Activated naive CD8-positive, alpha-beta T cell treated with anti-CD3 and anti-CD28 coated beads for 36 hours (primary cell): ENCODE measurements around the gene TMC6. TPM values are rescaled to one million over a fixed set of nuclear protein-coding genes. Genes with fewer than 3 reads are reported as not detected.

Source experiments
- DNase-seq: peaks from one replicate; pipeline ENCODE4 v3.0.0; 2021
- H3K27ac Mint-ChIP-seq: one replicate; pipeline ENCODE4 v1.8.0; 2022; ENCODE audit warnings: mild to moderate bottlenecking, moderate library complexity, mixed read lengths
- H3K27me3 Mint-ChIP-seq: one replicate; pipeline ENCODE4 v1.8.0; 2022; ENCODE audit warnings: mild to moderate bottlenecking, mixed read lengths
- H3K36me3 Mint-ChIP-seq: one replicate; pipeline ENCODE4 v1.8.0; 2021; ENCODE audit warnings: mild to moderate bottlenecking, mixed read lengths
- H3K4me1 Mint-ChIP-seq: one replicate; pipeline ENCODE4 v1.8.0; 2021; ENCODE audit warnings: mixed read lengths
- H3K4me3 Mint-ChIP-seq: one replicate; pipeline ENCODE4 v1.8.0; 2022; ENCODE audit warnings: mild to moderate bottlenecking, moderate library complexity, mixed read lengths
- H3K9me3 Mint-ChIP-seq: one replicate; pipeline ENCODE4 v1.8.0; 2022; ENCODE audit warnings: mixed read lengths
- total RNA-seq, 2 experiments: library from RNA; stranded (reverse); gene quantifications; one replicate each; pipeline ENCODE4 v1.2.3, GENCODE V29; 2021

Gene TMC6
- total RNA-seq, 2 experiments from 2014 or later, result 119 to 125 TPM

DNA sequence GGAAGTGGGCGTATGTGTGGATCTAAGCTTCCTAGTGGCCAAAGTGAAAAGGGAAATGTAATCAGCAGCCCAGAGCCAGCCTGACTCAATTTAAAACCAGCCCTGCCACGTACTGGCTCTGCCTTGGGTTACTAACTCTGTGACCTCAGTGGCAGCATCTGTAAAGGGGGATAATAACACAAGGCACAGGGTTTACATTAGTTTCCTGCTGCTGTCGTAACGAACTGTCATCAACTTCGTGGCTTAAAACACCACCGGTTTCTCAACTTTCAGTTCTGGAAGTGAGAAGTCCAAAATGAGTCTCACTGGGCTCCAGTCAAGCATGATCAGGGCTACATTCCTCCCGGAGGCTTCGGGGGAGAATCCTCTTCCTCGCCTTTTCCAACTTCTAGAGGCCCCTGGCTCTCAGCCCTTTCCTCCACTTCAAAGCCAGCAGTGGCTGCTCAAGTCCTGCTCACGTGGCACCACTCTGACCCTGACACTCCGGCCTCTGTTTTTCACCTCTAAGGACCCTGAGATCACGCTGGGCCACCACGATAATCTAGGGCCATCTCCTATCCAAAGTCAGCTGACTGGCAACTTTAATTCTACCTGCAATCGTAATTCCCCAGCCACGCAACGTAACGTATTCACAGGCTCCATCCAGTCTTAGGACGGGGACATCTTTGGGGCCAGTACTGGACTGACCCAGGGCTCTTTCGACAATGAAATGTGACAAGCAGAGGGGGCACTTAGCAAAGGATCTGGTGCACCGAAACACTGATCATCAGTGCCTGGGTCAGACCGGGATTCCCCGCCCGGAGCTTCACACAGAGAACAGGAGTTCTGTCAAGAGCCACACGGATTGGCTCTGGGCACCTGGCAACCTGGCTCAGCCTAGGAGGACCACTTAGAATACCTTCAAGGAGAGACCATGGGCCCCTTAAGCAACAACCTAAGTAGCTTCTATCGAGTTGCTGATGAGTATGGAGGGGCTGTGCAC, 14.5 kb downstream of the TMC6 start:
- Mint-ChIP-seq H3K36me3 (peaks cover 29% of the 10 kb centered on the region), H3K27ac (peak overlapping the region; percentile 80), H3K4me3 (no peak overlapping the region), H3K4me1 (peaks cover 37% of the 10 kb centered on the region), H3K9me3 (no peaks in the 10 kb centered on the region), H3K27me3 (no peaks in the 10 kb centered on the region)
- DNase-seq, result peak; percentile 45

DNA sequence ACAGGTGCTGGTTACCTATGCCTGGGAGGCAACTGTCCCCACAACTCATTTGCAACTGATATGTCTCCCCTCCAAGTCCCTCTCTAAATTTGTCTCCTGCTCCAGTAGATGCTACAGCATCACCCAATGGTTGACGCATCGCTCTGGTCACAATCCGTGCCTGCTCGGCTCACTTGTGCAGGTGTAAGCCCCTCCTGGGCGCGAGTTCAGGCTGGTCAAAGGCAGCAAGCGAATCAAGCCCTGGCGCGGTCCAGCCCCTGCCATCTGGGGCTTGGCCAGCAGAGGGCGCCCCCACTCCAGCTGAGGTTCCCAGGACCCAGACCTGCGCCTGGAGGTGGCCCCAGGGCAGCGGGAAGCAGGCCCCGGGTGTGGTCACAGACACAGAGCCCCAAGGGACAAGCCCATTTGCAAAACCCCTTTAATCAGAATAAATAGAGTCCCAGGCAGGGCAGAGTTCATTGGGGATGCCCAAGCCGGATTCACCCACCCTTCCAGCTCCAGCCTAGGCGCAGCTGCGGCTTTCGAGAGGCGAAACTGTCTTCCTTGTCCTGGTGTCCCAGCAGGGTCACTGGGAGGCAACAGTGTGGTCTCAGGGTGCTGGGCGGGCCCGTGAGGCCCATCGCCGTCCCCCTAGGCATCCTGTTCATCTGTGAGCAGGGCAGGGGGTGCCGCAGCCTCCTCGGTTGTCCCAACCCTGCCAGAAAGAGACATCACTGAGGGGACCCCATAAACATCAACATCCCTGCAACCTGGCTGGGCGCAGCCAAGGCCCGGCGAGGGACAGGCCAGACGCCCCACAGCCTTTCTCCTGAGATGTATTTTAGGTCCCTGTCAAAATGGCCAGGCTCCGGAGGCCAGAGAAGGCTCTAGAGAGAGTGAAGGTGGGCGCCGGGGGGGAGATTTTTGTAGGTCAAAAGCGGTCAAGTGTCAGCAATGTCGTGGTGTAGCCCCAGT, 15.8 kb downstream of the TMC6 start:
- peaks cover 35% of the 10 kb centered on the region for H3K4me1 Mint-ChIP-seq
- H3K4me3 Mint-ChIP-seq, result peak overlapping the region; percentile 57
- H3K27ac Mint-ChIP-seq, result peak overlapping the region; percentile 61
- H3K9me3 Mint-ChIP-seq, result no peaks in the 10 kb centered on the region
- peak; percentile 78 for DNase-seq
- H3K27me3 Mint-ChIP-seq, result no peaks in the 10 kb centered on the region
- peaks cover 28% of the 10 kb centered on the region for H3K36me3 Mint-ChIP-seq

DNA sequence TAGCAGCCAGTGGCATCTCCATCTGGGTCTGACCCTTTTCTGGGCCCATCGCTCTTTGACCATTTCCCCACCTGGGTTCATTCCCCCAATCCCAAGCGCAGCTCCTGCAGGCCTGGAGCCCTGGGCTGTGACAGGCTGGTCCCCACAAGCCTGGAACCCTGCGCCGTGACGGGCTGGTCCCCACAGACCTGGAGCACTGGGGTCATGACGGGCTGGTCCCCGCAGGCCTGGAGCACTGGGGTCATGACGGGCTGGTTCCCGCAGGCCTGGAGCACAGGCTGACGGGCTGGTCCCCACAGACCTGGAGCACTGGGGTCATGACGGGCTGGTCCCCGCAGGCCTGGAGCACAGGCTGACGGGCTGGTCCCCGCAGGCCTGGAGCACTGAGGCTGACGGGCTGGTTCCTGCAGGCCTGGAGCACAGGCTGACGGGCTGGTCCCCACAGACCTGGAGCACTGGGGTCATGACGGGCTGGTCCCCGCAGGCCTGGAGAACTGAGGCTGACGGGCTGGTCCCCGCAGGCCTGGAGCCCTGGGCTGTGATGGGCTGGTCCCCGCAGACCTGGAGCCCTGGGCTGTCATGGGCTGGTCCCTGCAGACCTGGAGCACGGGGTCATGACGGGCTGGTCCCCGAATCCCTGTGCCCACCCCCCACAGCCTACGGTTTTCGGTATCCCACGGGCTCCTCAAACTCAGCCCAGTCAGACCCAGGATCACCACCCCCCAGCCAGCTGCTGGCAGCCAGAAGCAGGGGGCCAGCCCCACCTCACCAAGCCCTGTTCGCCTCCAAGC, 16.6 kb downstream of the TMC6 start:
- Mint-ChIP-seq H3K9me3 (no peaks in the 10 kb centered on the region), H3K36me3 (peaks cover 23% of the 10 kb centered on the region), H3K4me1 (peaks cover 40% of the 10 kb centered on the region), H3K27ac (no peak overlapping the region), H3K27me3 (no peaks in the 10 kb centered on the region), H3K4me3 (no peak overlapping the region)
- no peak for DNase-seq

DNA sequence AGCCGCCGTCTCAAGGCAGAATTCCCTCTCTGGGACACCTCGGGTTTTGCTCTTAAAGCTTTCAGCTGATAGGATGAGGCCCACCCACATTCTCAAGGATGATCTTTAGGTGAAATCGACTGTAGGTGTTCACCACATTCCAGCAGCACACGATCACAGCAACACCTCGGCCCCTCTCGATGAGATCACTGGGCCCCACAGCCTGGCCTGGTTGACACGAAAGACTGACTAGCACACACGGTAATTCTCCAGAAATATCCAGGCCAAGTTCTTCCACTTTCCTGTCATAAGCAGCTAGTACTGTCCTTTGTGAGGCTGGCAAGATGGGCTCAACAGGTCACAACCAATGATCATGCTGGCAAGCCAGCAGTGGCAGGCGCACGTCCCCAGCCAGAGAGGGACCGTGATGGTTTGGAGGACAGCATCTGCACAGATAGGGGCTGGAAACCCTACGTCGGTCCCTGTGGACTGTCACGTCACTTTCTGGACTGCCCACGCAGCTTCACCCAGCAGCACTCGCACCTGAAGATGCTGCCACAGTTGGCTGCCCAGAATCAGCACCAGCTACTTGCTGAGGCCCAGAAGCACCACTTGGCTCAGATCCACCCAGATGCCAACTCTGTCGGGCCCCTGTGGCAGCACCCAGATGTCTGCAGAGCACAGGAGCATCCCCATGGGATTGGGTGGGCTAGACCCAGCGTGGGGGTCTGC, 17.4 kb downstream of the TMC6 start:
- no peaks in the 10 kb centered on the region for H3K27me3 Mint-ChIP-seq

DNA sequence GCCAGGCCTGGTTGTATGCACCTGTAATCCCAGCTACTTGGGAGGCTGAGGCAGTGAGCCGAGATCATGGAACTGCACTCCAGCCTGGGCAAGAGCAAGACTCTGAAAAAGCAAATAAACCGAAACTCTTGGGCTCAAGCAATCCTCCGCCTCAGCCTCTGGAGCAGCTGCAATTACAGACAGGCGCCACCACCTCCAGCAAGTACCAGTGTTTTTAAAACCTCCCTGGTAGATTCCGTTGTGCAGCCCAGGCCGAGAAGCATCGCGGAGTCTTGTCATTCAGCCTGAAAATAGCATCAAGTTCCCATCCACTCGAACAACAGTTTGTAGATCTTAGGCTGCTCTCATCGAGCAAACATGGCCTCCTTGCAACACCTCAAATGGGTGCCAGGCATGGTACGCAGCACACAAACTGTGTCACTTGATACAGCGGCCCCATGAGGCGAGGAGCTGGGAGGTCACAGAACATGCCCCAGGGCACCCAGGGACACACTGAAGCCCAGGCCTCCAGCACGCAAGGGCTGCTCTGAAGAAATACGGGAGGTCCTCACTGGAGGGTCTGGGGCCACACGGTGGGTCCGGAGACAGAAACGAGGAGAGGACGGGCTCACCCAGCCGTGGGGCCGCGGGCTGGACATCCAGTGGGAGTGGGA, 18.1 kb downstream of the TMC6 start:
- no peaks in the 10 kb centered on the region for H3K9me3 Mint-ChIP-seq
- peaks cover 21% of the 10 kb centered on the region for H3K36me3 Mint-ChIP-seq
- H3K4me3 Mint-ChIP-seq, result no peak overlapping the region
- peaks cover 41% of the 10 kb centered on the region for H3K4me1 Mint-ChIP-seq
- peak overlapping the region; percentile 43 for H3K27ac Mint-ChIP-seq
- H3K27me3 Mint-ChIP-seq, result no peaks in the 10 kb centered on the region
- no peak for DNase-seq

More for the DNA sequence above, 17.4 kb downstream of the TMC6 start:
- Mint-ChIP-seq H3K27ac (peak overlapping the region; percentile 43), H3K4me1 (peaks cover 41% of the 10 kb centered on the region), H3K9me3 (no peaks in the 10 kb centered on the region), H3K36me3 (peaks cover 21% of the 10 kb centered on the region), H3K4me3 (no peak overlapping the region)
- DNase-seq, result no peak

DNA sequence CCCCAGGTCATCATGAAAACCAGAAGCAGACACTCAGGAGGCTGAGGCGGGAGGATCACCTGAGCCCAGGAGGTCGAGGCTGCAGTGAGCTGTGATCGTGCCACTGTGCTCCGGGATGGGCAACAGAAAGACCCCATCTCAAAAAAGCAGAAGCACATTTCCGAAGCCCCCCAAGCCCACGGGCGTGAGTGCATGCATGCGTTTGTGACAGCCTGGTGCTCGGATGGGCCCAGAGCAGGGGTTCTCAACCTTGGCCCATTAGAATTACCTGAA, 19.1 kb downstream of the TMC6 start:
- DNase-seq, result no peak
- peaks cover 36% of the 10 kb centered on the region for H3K4me1 Mint-ChIP-seq
- H3K4me3 Mint-ChIP-seq, result no peak overlapping the region
- H3K27me3 Mint-ChIP-seq, result no peaks in the 10 kb centered on the region
- peaks cover 16% of the 10 kb centered on the region for H3K36me3 Mint-ChIP-seq
- H3K9me3 Mint-ChIP-seq, result no peaks in the 10 kb centered on the region
- no peak overlapping the region for H3K27ac Mint-ChIP-seq

DNA sequence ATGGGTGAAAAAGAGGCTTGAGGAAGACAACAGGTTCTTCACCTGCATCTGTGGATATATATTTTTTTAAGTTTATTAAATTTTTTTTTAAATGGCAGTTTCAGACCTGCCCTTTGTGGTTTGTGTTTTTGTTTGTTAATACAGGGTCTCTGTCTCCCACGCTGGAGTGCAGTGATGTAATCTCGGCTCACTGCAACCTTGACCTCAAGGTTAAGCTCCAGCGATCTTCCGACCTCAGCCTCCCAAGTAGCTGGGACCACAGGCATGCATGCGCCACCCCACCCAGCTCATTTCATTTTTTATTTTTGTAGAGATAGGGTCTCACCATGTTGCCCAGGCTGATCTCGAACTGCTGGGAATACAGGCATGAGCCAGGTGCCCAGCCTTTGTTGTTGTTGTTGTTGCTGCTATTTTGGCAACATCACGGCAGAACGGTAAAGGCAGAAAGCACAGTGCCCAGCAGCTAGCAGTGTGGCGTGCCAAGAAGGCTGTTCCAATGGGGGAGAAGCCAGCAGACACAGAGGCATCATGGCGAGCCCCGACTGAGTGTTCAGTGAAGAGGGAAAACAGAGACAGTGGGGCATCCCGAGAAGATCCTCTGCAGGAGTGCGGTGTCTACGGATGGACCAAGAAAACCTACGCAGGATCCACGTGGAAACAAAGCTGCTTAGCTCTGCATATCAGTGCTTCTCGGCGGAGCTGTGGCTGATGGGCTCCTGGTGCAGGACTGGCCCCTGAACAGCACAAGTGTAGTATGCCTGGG, 19.6 kb downstream of the TMC6 start:
- DNase-seq, result no peak
- H3K27ac Mint-ChIP-seq, result no peak overlapping the region
- H3K9me3 Mint-ChIP-seq, result no peaks in the 10 kb centered on the region
- no peak overlapping the region for H3K4me3 Mint-ChIP-seq
- H3K36me3 Mint-ChIP-seq, result peaks cover 11% of the 10 kb centered on the region
- peaks cover 31% of the 10 kb centered on the region for H3K4me1 Mint-ChIP-seq
- no peaks in the 10 kb centered on the region for H3K27me3 Mint-ChIP-seq

DNA sequence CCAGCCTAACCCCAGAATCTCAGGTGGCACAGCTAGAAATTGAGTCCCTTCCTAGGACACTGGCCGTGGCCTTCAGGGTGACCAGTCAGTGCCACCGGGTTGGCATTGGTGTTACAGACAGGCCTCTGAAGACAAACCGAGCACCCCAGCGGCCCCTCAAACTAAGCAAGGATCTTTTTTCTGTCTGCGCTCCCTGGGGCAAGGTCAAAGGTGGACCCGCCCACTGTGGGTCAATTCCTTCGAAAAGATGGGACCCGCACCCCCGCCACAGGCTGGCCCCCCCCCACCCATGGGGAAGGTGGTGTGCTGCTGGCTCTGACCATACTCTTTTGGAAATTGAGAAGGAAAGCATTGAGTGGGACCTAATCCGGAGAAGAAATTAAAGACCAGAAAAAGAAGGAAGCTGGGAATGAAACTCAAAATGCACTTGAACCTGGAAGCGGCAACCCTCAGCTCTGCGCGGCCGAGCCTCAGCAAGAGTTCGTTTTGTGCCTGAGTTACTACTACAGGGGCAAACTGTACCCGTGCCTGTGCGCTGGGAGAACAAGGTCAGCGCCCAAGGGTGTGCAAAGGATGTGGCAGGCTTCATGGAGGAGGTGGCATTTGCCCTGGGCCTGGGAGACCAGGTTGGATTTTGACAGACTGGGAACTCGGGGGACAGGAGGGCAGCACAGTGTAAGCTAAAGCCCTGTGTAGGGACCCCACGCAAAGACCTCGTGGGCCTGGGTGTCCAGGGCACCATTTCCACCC, 20.4 kb downstream of the TMC6 start:
- no peaks in the 10 kb centered on the region for H3K9me3 Mint-ChIP-seq
- peaks cover 23% of the 10 kb centered on the region for H3K4me1 Mint-ChIP-seq
- H3K27ac Mint-ChIP-seq, result peak overlapping the region; percentile 76
- no peak overlapping the region for H3K4me3 Mint-ChIP-seq
- no peak for DNase-seq
- H3K27me3 Mint-ChIP-seq, result no peaks in the 10 kb centered on the region
- peaks cover 5% of the 10 kb centered on the region for H3K36me3 Mint-ChIP-seq

DNA sequence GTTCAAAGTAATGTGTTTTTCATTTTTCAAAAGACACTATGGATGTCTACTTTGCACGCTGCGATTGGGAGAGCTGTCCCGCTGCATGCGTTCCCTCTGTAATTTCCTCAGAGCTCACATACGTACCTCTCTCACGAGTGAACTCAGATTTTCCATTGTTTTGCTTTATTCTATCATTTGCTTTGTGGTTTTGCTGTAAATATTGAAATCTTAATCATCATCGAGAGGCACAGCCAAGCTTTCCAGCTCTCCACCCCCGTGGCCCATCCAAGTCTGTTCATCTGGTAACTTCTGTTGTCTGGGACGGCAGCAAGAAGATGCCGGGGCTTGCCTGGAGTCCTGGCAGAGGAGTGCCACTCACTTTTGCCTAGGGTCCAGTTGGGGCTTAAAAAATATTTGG, 21.1 kb downstream of the TMC6 start:
- H3K4me1 Mint-ChIP-seq, result peaks cover 19% of the 10 kb centered on the region
- H3K27ac Mint-ChIP-seq, result peak overlapping the region; percentile 76
- H3K27me3 Mint-ChIP-seq, result no peaks in the 10 kb centered on the region
- H3K4me3 Mint-ChIP-seq, result no peak overlapping the region
- peaks cover 3% of the 10 kb centered on the region for H3K36me3 Mint-ChIP-seq
- no peaks in the 10 kb centered on the region for H3K9me3 Mint-ChIP-seq
- no peak for DNase-seq

DNA sequence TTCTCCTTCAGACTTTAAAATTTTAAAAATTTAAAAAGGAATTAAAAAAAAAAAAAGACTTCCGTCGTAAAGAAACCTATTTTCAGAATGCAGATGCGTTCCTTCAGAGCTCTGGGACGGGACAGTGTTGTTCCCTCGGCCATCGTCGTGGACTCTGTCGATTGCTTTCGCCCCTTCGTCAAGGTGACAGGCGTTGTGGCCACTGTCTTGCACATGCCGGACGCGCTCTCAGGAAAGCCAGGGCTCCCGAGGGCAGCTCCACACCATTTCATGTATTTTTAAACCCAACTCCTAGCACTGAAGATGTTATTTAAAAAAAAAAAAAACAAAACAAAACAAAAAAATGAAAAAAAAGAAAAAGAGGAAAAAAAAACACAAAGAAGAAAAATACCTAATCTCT, 22.3 kb downstream of the TMC6 start:
- H3K9me3 Mint-ChIP-seq, result no peaks in the 10 kb centered on the region
- peaks cover 3% of the 10 kb centered on the region for H3K36me3 Mint-ChIP-seq
- peaks cover 18% of the 10 kb centered on the region for H3K4me1 Mint-ChIP-seq
- H3K27ac Mint-ChIP-seq, result no peak overlapping the region
- no peak for DNase-seq
- H3K4me3 Mint-ChIP-seq, result no peak overlapping the region
- H3K27me3 Mint-ChIP-seq, result no peaks in the 10 kb centered on the region

DNA sequence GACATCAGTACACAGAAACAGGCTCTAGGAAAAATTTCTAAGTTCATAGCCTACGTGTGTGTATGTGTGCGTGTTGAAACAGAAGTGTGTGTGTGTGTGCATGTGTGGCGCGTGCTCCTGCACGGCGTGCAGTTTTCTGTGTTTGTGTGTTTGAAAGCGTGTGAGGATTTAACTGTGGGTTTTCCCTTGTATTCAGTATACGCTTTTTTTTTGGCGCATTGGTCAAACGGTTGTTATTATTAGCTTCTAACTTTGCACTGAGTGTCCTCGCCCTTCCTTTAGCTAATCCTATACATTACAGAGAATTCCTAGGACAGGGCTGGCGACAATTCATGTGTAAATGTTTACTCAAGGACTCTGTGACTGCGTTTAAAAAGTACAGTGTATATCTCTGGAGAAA, 23.0 kb downstream of the TMC6 start:
- peaks cover 7% of the 10 kb centered on the region for H3K36me3 Mint-ChIP-seq
- H3K9me3 Mint-ChIP-seq, result no peaks in the 10 kb centered on the region
- H3K4me1 Mint-ChIP-seq, result peaks cover 13% of the 10 kb centered on the region
- DNase-seq, result no peak
- no peak overlapping the region for H3K4me3 Mint-ChIP-seq
- H3K27me3 Mint-ChIP-seq, result no peaks in the 10 kb centered on the region
- no peak overlapping the region for H3K27ac Mint-ChIP-seq

DNA sequence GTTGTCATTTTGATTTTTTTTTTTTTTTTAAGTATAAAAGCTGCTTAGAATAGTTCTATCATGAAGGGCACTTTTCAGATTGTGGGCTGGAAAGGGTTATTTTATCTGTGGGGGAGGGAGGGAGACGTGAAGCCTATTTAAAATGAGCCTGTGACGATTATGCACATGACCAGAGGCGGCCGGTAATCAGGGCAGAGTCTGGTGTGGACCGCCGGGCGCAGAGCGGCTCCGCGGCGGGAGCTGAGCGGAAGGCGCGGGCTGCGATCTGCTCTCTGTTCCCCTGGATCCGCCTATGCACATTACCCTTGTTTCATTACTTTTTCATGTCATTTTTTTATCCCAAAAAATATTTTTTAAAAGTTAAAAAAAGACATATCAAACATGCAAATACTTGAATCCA, 23.5 kb downstream of the TMC6 start:
- no peaks in the 10 kb centered on the region for H3K9me3 Mint-ChIP-seq
- H3K36me3 Mint-ChIP-seq, result peaks cover 12% of the 10 kb centered on the region
- no peak for DNase-seq
- no peak overlapping the region for H3K27ac Mint-ChIP-seq
- H3K27me3 Mint-ChIP-seq, result no peaks in the 10 kb centered on the region
- no peak overlapping the region for H3K4me3 Mint-ChIP-seq
- H3K4me1 Mint-ChIP-seq, result peaks cover 11% of the 10 kb centered on the region

DNA sequence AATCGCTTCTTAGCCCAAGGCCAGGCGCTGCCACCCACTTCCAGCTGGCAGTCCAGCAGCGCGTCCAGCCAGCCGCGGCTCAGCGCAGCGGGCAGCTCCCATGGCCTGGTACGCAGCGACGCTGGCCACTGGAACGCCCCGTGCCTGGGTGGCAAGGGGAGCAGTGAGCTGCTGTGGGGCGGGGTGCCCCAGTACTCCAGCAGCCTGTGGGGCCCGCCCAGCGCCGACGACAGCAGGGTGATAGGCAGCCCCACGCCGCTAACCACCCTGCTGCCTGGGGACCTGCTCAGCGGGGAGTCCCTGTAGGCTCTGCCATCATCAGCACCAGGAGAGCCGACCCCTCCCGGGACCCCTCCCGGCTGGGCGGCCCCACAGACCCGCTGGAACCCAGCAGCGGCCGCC, 24.0 kb downstream of the TMC6 start:
- DNase-seq, result no peak
- Mint-ChIP-seq H3K4me3 (no peak overlapping the region), H3K4me1 (peaks cover 11% of the 10 kb centered on the region), H3K27me3 (no peaks in the 10 kb centered on the region), H3K36me3 (peaks cover 17% of the 10 kb centered on the region), H3K9me3 (peaks cover 2% of the 10 kb centered on the region), H3K27ac (no peak overlapping the region)
